Panc1 (cell line): Measurements from ENCODE around the gene KNDC1. TPM values are rescaled to one million over a fixed set of nuclear protein-coding genes. Genes with fewer than 3 reads are reported as not detected.

ENCODE experiments used
- ATAC-seq: fragments of 200-7000 bp; cut with Tn5 transposase; 2 replicates; pipeline ENCODE4 v1.9.1; 2020; ENCODE audit warnings: mild to moderate bottlenecking, moderate library complexity
- BruUV-seq: library from RNA; stranded (reverse); fragments of 400-500 nt; replicated peaks from 2 replicates; lab custom pipeline; 2021; lab: Mats Ljungman, UMichigan
- CTCF ChIA-PET: fragments of 300-600 bp; sonication (Branson Sonifier 250); formaldehyde crosslinking; loops from one replicate; lab custom pipeline; 2022; ENCODE audit warnings: antibody characterized with exemption; lab: Charles Lee
- POLR2A ChIA-PET: fragments of 300-600 bp; sonication (Branson Sonifier 250); formaldehyde crosslinking; loops from one replicate; lab custom pipeline; 2022; ENCODE audit warnings: antibody characterized with exemption; lab: Charles Lee
- DNase-seq: peaks from one replicate; pipeline ENCODE4 v3.0.0-alpha.2; 2010; ENCODE audit warnings: low read depth, low spot score
- H3K27ac ChIP-seq: 2 replicates; pipeline ENCODE4 v1.5.1; 2011; ENCODE audit warnings: mild to moderate bottlenecking, low read length, inconsistent platforms
- H3K27me3 ChIP-seq: fragments of 200-500 bp; sonication (Bioruptor generic); 2 replicates; pipeline ENCODE4 v1.6.0; 2014; ENCODE audit warnings: low read length, inconsistent platforms; ENCODE audit not compliant: control insufficient read depth, insufficient read depth
- H3K36me3 ChIP-seq: fragments of 200-500 bp; sonication (Bioruptor generic); 2 replicates; pipeline ENCODE4 v1.5.1; 2014; ENCODE audit warnings: inconsistent platforms, mild to moderate bottlenecking, low read length, moderate library complexity; ENCODE audit not compliant: control insufficient read depth, insufficient read depth
- H3K4me1 ChIP-seq: 2 replicates; pipeline ENCODE4 v1.5.1; 2011; ENCODE audit warnings: inconsistent platforms, mild to moderate bottlenecking, low read length, moderate library complexity; ENCODE audit not compliant: control insufficient read depth, insufficient read depth
- H3K4me3 ChIP-seq, 2 experiments: 2 replicates each; pipeline ENCODE4 v1.5.1; 2011 to 2012; ENCODE audit warnings: low read depth in 2 of 2, low read length in 2 of 2, mild to moderate bottlenecking in 2 of 2, inconsistent platforms in 1 of 2, moderate library complexity in 1 of 2
- H3K9me3 ChIP-seq: fragments of 200-500 bp; sonication (Bioruptor generic); 2 replicates; pipeline ENCODE4 v1.5.1; 2014; ENCODE audit warnings: low read depth, mild to moderate bottlenecking, inconsistent platforms, low read length, moderate library complexity; ENCODE audit not compliant: control insufficient read depth, insufficient read depth
- POLR2AphosphoS5 ChIP-seq: IDR thresholded peaks from 2 replicates; pipeline ENCODE4 v1.6.1; 2012; ENCODE audit warnings: mild to moderate bottlenecking, low read depth, low read length, moderate library complexity
- SIN3A ChIP-seq: IDR thresholded peaks from 2 replicates; pipeline ENCODE4 v1.6.1; 2012; ENCODE audit warnings: low read depth, mild to moderate bottlenecking, low read length, moderate library complexity, borderline replicate concordance; ENCODE audit not compliant: insufficient read depth
- TCF7L2 ChIP-seq: IDR thresholded peaks from 2 replicates; pipeline ENCODE4 v1.6.1; 2011; ENCODE audit warnings: mild to moderate bottlenecking, low read depth, low read length, inconsistent platforms
- in situ Hi-C: cut with HindIII; loops from 2 replicates; pipeline ENCODE4 v1.10.0; 2016; ENCODE audit warnings: low sequenced_read_pairs, low pct_unique_long_range_greater_than_20kb
- intact Hi-C: fragments of 100-400 bp; cut with micrococcal nuclease; formaldehyde crosslinking; loops from one replicate; pipeline ENCODE4 v1.10.0; 2022; ENCODE audit not compliant: unreplicated experiment
- total RNA-seq: library from RNA; stranded (reverse); gene quantifications from one replicate; pipeline ENCODE4 v1.2.1, GENCODE V29; 2021; ENCODE audit not compliant: unreplicated experiment
- TF ChIP-seq, protein P1 (sequence below): fragments of 450-650 bp; IDR thresholded peaks from 2 replicates; pipeline ENCODE4 v1.5.1; 2017; ENCODE audit warnings: mild to moderate bottlenecking
- TF ChIP-seq, protein P2 (sequence below), 2 experiments: IDR thresholded peaks; 2 replicates each; pipeline ENCODE4 v1.6.1; 2011 to 2012; ENCODE audit warnings: low read depth in 2 of 2, control low read depth in 1 of 2, low read length in 1 of 2, mild to moderate bottlenecking in 1 of 2, moderate library complexity in 1 of 2; ENCODE audit not compliant: insufficient read depth in 1 of 2

Gene KNDC1
- total RNA-seq, 1 experiment from 2014 or later = 2.6 TPM

DNA sequence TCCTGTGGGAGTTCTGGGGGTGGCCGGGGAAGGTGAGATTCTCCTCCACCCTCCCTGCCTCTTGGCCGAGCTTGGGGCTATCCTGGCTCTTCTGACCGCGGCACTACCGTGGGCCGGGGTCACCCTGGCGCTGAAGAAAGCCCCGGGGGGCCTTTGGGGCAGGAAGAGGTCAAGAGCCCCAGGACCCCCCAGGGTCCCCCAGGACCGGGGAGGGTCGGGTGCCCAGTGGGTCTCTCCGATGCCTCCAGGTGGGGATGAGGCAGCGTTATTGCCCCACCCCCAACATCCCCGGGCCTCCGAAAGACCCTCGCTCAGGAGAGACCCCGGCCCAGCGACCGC, 439 bp upstream of the KNDC1 start:
- no peak overlapping the region for H3K27ac ChIP-seq
- TF ChIP-seq, protein P1, sequence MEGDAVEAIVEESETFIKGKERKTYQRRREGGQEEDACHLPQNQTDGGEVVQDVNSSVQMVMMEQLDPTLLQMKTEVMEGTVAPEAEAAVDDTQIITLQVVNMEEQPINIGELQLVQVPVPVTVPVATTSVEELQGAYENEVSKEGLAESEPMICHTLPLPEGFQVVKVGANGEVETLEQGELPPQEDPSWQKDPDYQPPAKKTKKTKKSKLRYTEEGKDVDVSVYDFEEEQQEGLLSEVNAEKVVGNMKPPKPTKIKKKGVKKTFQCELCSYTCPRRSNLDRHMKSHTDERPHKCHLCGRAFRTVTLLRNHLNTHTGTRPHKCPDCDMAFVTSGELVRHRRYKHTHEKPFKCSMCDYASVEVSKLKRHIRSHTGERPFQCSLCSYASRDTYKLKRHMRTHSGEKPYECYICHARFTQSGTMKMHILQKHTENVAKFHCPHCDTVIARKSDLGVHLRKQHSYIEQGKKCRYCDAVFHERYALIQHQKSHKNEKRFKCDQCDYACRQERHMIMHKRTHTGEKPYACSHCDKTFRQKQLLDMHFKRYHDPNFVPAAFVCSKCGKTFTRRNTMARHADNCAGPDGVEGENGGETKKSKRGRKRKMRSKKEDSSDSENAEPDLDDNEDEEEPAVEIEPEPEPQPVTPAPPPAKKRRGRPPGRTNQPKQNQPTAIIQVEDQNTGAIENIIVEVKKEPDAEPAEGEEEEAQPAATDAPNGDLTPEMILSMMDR = no peak
- no peak for TF ChIP-seq SIN3A
- TF ChIP-seq POLR2AphosphoS5 = no peak
- TF ChIP-seq TCF7L2 = no peak
- TF ChIP-seq, protein P2, sequence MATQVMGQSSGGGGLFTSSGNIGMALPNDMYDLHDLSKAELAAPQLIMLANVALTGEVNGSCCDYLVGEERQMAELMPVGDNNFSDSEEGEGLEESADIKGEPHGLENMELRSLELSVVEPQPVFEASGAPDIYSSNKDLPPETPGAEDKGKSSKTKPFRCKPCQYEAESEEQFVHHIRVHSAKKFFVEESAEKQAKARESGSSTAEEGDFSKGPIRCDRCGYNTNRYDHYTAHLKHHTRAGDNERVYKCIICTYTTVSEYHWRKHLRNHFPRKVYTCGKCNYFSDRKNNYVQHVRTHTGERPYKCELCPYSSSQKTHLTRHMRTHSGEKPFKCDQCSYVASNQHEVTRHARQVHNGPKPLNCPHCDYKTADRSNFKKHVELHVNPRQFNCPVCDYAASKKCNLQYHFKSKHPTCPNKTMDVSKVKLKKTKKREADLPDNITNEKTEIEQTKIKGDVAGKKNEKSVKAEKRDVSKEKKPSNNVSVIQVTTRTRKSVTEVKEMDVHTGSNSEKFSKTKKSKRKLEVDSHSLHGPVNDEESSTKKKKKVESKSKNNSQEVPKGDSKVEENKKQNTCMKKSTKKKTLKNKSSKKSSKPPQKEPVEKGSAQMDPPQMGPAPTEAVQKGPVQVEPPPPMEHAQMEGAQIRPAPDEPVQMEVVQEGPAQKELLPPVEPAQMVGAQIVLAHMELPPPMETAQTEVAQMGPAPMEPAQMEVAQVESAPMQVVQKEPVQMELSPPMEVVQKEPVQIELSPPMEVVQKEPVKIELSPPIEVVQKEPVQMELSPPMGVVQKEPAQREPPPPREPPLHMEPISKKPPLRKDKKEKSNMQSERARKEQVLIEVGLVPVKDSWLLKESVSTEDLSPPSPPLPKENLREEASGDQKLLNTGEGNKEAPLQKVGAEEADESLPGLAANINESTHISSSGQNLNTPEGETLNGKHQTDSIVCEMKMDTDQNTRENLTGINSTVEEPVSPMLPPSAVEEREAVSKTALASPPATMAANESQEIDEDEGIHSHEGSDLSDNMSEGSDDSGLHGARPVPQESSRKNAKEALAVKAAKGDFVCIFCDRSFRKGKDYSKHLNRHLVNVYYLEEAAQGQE (IDR thresholded peaks at IDR 0.05; ENCODE audit: insufficient read depth in 1 of 2, low read depth in 2 of 2, low read length in 1 of 2) = no peak
- H3K27me3 ChIP-seq = peaks cover 4% of the 10 kb centered on the region; the same call in 1 of the 2 replicates
- H3K4me1 ChIP-seq = peaks cover 17% of the 10 kb centered on the region
- ChIA-PET CTCF (no interaction called here), POLR2A (interaction anchor here (0.5 kb wide), 1 partner anchor 51 kb away, joined by 15 read pairs; no protein-coding TSS in a partner anchor)
- ATAC-seq (peak; percentile 17; the same call in 1 of the 2 replicates), DNase-seq (no peak)
- peak overlapping the region; percentile 33 to 43; a peak in 3 of 4 replicates for H3K4me3 ChIP-seq
- no peaks in the 10 kb centered on the region for H3K36me3 ChIP-seq
- in situ Hi-C loops = no loop called here
- no peaks in the 10 kb centered on the region for H3K9me3 ChIP-seq
- no TSS peak for BruUV-seq
- intact Hi-C loops = no loop called here

DNA sequence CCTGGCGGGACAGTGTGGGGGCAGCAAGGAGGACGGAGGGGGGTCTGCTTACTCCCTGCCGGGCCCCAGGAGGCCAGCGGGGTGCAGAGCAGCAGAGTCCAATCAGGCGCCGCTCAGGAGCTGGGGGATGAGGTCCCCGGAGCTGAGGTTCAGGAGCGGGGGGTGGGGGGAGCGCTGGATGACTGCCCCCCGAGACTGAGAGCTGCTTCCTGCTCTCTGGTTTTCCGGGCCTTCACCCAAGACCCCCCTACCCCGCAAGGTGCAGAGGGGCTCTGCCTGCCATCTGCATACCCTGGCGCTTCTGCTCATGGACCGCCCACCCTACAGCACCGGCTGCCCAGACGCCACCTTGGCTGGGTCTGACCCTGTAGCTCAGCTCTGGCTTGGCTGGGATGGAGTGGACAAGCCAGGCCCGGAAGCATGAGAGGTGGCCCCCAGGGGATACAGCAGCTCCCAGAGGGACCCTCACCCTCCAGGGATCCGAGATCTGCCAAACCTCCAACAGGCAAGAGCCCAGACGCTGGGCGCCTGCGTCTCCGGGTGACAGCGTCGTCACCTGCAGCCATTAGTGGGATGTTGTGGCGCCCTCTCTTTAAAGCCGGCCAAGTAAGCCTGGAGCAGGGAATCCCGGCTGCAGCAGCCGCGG, 930 bp downstream of the KNDC1 start:
- TF ChIP-seq, protein P1 = no peak
- TF ChIP-seq SIN3A = no peak
- TF ChIP-seq TCF7L2 = no peak
- no peak for TF ChIP-seq POLR2AphosphoS5
- TF ChIP-seq, protein P2 (IDR thresholded peaks at IDR 0.05; ENCODE audit: insufficient read depth in 1 of 2, low read depth in 2 of 2, low read length in 1 of 2) = no peak
- CTCF ChIA-PET = interaction anchor here (0.6 kb wide), 1 partner anchor 106 kb away, joined by 3 read pairs; no protein-coding TSS in a partner anchor
- 0 out of 2 replicates have a peak, but pooled peaks cover 2% of the 10 kb centered on the region for H3K27me3 ChIP-seq
- DNase-seq = no peak
- no TSS peak for BruUV-seq
- H3K9me3 ChIP-seq = no peaks in the 10 kb centered on the region
- no peak overlapping the region for H3K27ac ChIP-seq
- in situ Hi-C loops = no loop called here
- POLR2A ChIA-PET = interaction anchor here (0.6 kb wide), 2 partner anchors 13 to 170 kb away, joined by 5 to 7 read pairs; no protein-coding TSS in a partner anchor
- H3K4me3 ChIP-seq = peak overlapping the region; percentile 54 to 69
- ATAC-seq = no peak
- no peaks in the 10 kb centered on the region for H3K36me3 ChIP-seq
- intact Hi-C loops = no loop called here
- peaks cover 17% of the 10 kb centered on the region for H3K4me1 ChIP-seq
